Stimulated activated CD4-positive, alpha-beta T cell treated with anti-CD3 and anti-CD28 coated beads, Interleukin-2, amount 100 ng/mL, for 48 hours (primary cell): ENCODE results near the gene COL6A5.
"Not testable (repeated sequence)": the region's sequence is repeated elsewhere in the genome, so short reads cannot be mapped to it uniquely, and the experiment has no call there.

Source experiments
- DNase-seq, 2 donors: peaks; one replicate each; pipeline ENCODE4 v3.0.0-alpha.2; 2020

COL6A5 gene

DNA sequence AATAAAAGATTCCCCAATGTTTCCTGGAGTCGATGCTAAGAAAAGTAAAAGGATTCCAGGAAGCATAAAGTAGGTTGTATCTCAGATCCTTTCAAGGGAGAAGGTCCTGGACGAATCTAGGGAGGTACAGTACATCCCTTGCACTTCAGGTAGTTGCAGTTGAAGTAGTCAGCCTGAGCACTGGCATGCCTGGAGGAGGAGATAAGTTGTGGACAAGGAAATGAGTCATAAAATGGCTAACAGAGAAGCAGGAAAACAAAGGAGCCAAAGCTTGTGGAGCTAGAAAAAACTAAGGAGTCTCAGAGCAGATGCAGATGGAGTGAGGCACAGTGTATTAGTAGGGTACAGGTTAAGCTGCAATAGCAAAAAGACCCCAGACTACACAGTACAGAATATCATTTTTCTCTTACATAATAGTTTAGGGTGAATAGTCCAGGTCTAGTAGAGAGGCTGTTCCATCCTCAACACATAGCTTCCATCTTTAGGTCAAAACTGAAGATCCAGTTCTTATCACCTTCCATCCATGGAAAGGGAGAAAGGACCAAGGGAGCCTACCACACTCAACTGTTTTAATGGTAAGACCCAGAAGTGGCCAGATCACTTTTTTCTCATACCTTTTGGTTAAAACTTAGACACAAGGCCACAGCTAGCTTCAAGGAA is 41.3 kb downstream of the COL6A5 start:
- no peak for DNase-seq

DNA sequence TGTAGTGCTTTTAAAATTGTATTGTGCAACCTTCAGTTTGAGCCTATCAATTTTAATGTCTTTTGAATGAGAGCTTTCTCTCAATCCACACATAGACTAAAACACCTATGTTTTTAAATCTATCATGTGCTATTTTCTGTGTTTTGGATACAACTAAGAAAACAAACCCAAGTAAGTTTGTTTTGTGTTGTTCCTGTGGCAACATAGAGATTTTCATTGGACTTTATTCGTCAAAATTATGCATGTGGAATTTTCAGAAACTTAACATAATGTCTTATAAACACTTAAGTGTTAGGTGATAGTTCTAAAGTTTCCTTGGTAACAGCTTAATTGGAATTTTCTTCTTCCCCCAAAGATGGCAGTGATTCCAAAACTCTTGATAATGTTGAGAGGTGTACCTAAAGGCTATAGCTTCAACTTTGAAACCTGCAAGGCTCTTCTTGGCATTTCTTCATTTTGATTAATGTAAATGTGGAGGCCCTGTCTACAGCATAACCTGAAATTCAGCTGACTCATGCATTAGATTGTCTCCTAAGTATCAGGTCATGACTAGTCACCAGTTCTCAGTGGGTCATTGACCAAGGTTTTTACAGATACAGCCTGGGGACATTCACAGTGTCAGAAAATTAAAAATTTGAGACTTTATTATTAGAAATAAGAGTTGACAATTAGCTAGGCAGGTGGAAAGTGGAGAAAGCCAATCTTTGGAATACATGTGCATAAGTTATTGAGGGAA is 44.4 kb downstream of the COL6A5 start:
- no peak for DNase-seq

DNA sequence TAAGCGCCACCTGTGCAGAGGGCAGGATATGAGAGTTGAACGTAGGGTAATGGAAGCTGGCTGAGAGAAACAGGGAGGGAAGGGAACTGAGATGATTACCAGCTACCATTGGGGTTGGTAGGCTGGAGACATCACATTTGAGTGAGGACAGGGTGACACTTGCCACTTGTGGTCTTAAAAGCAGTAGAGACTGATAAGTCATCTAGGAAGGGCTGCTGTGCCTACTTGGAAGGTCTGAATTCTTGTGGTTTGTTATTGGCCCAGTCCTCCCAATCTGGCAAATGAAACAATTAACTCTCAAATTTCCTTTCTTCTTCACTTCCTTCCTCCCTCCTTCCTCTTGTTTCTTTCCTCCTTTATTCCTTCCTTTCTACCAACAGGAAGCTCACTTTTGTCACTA is 46.8 kb downstream of the COL6A5 start:
- no peak for DNase-seq

DNA sequence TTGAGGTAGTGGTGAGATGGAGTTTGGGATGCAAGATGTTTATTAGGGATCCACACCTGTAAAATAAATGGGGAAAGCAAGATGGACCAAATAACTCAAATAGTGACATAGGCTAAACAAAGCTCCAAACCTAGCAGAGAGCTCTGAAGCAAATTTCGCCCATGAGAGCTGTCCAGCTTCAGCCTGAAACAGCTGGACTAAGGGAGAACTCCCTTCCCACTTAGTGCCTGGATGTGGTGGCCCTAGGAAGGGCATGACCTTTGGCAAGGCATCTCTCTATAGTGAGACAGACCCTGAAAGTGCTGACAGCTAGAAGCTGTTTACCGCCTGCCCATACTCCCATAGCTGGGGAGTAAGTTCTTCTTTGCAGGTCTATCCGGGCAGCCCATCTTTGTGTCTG is 48.1 kb downstream of the COL6A5 start:
- no peak for DNase-seq

DNA sequence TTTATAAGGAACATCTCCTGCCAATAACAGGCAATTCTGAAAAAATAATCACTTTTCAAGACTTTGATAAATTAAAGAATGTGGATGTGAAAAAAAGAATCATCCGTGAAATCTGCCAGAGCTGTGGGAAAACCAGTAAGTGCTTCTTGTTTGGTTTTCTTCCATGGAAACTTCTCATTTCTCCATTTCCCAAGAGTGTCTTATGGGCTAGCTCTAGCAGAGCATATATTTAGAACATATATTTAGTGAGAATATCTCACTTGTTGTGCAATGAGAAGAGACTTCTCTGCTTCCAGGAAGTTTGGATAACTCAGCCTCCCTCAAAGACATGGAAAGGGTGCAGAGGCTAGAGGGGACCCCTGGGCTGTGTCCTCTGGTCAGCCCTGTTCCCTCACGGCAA is 49.9 kb downstream of the COL6A5 start:
- no peak for DNase-seq

DNA sequence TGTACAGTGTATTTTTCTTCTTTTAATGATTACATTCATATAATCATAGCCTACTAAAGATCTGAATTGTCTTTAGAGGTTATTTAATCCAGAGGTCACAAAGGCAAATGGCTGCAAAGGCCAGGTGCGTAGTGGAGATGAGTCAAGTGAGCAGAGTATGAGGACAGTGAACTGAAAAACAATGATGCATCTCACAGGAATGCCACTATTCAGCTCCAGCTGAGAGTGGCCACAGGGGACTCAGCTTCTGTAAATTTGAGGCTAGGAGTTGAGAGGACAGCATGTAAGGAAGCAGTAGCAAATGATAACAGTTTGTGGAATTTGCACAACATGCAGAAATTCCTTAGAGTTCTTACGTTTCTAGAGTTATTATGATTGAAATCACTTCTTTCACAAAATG is 50.4 kb downstream of the COL6A5 start:
- no peak for DNase-seq

DNA sequence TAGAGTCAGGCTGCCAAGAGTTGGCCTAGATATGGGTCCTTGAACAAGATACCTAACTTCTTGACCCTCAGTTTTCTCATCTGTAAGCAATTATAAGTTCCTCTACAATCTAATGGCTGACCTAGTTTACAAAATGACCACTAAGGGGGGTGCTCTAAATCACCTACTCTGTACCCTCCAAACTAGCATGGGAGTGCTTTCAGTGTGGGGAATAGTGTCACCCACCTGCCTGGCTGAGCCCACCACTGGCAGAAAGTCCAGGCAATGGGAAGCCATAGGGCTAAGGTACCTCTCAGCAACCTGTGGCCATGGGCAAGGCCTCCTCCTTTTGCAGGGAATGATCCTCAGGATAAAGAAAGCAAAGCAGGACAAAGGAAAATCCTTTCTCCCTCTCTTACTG is 58.9 kb downstream of the COL6A5 start:
- no peak for DNase-seq

DNA sequence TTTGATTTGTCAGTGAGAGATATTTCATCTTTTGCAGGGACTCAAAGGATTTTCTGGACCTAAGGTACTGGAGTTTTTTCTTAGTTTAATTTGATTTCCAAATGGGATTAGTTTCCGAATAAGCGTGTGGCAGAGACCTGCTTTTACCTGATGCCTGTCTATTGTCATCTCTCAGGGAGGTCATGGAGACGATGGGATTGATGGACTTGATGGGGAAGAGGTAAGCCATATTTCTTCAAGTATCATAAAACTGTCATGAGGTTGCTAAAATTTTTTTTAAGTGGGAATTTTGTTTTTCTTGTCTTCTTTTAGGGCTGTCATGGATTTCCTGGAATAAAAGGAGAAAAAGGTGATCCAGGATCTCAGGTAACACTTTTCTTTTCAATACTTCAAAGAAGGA is 60.5 kb downstream of the COL6A5 start:
- DNase-seq: no peak

DNA sequence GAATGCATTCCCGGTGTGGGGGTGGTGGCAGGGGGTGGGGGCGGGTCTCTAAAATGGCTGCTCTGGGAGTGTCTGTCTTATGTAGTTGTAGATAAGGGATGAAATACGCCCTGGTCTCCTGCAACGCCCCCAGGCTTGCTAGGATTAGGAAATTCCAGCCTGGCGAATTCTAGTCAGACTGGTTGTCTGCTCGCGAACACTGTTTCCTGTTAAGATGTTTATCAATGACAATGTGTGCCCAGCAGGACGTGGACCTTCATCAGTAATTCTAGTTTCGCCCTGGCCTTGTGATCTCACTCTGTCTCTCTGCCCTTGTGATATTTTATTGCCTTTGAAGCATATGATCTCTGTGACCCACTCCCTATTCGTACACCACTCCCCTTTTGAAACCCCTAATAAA is 62.8 kb downstream of the COL6A5 start:
- DNase-seq: not testable (repeated sequence)

DNA sequence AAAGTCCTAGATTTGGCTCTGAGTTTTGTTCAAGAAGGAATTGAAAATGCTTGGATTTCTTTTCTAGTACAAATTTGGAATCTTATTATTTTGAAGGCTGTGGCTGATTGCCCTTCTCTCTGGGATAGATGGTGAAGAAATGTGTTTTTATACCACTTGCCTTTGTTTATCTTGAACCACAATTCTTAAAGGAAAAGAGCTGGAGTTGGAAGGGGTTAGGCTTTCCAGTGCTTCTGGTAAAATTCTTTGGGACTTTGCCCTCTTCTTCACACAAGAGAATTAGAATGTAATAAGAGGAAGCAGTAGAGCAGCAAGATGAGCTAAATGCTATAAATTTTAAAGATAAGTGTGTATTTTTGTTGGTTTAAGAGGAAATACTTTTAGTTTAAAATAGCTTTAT is 65.8 kb downstream of the COL6A5 start:
- no peak for DNase-seq

DNA sequence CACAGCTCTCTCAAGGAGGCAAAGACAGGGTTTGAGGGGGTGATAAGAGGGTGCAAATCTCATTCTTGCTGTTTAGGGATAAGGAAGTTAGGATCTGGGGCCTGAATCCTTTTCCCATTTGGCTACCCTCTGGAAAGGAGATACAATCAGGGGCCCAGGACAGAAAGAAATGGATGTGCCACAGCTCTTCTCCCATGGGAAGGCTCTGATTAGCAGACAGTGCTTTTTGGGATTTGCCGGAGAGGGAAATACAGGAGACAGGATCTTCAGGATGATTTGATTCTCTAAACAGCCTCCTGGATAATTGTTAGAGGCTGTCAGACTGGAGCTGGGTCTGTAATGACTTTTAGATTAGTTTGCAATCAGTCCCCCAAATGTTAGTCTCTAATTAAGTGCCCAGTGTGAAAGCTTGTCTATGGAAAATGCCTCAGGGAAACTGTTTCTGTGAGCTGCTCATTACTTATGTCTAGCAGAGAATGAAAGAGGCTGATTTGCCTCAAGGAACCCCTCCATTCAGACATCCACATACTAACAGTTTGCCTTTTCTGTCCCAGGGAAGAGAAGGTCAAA is 67.6 kb downstream of the COL6A5 start:
- no peak for DNase-seq

DNA sequence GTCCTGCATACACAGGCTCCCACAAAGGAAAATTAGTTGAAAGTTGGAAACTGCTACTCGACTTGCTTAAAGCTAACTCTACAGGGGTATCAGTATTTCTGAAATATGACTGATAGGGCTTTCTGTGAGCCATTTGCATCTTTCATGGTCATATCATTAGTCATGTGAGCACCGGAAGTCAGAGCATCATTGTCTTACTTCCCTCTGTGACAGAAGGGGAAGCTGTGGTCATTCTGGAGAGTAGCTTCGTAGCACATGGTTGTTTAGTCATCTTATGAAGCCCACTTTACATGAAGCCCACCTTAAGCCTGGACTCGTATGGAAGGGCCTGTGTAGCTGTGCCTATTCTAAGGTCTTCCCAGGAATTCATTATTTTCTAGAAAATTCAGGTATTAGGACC is 69.0 kb downstream of the COL6A5 start:
- DNase-seq: no peak

DNA sequence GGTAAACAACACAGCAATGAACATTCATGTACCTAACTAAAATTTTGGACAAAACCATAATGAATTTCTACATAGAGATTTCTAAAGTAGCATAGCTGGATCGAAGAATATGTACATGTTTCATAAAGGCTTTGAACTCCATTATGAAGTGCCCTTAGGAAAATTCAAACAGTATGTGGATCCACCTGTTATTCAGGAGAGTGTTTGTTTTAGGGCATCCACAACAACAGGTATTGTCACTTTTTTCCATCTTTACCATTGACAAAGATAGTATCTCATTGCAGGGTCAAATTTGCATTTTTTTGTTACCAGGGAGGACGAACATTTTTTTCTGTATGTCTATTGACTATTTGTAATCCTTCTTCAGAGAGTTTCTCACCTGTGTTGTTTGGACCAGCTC is 75.0 kb downstream of the COL6A5 start:
- no peak for DNase-seq

DNA sequence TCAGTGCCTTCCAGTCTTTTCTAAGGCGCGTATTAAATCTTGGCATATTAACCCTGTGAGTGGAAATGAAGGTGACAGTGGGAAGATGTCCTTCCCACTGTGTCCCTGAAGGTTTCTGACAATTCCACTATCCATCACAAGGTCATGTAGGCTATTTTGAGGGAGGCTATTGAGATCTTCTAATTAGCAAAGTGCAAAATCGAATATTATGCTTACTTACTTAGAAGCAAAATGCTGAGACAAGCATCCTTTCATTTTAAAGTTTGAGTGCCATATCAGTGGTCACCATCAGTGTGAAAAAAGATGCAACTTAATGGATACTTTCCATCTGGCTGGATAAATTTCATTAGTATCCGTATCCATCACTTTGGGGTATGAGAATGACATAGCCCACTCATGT is 77.6 kb downstream of the COL6A5 start:
- DNase-seq: no peak

DNA sequence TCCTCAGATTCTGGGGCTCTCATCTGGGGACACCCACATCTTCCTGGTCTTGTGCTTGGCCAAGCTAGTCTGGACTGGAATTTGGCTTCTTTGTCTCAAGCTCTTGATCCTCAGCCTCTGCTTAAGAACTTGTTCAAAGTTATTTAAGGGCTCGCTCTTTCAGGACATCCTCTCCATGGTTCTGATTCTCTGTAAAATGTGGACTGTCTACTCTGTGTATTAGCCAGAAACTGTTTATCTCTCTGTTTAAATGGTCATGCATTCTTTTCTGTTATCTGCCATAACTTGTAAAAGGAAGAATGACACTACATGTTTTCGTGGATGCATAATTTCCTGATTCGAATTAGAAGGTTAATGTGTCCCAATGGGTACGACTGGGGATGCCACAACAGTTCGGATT is 79.4 kb downstream of the COL6A5 start:
- DNase-seq: no peak

DNA sequence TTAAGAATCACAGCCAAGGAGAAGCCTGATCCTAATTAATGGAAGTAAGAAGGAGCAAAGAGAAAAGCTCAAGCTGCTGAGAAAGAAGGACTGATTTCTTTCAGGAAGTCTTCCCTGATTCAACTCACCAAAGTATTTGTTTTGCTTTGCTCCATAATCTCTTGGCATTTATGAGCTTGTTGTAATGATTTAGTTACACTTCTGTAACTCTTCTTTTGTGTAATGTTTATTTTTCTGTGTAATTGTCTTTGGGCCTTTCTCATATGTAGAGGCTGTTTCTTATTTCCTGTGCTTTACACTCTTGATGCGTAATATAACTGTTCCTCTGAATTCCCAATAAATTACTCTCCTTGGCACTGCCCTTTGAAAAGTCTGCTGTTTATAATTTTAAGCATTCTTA is 80.0 kb downstream of the COL6A5 start:
- DNase-seq: no peak

DNA sequence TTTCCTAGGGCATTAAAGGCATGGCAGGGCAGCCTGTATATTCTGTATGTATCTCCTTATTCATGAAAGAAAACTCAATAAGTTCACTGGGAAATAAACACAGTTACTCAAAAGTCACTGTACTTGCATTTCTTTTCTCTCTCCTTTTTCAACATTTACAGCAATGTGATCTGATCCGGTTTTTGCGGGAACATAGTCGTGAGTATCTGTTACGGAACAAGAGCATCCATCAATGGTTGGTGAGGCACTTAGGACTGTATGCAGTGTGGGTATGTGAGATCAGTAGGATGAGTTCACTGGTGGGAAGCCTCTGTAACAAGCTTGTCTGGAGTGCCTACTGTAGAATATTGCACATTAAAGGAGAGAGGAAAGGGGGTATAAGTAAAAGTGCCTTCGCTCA is 80.7 kb downstream of the COL6A5 start:
- no peak for DNase-seq

DNA sequence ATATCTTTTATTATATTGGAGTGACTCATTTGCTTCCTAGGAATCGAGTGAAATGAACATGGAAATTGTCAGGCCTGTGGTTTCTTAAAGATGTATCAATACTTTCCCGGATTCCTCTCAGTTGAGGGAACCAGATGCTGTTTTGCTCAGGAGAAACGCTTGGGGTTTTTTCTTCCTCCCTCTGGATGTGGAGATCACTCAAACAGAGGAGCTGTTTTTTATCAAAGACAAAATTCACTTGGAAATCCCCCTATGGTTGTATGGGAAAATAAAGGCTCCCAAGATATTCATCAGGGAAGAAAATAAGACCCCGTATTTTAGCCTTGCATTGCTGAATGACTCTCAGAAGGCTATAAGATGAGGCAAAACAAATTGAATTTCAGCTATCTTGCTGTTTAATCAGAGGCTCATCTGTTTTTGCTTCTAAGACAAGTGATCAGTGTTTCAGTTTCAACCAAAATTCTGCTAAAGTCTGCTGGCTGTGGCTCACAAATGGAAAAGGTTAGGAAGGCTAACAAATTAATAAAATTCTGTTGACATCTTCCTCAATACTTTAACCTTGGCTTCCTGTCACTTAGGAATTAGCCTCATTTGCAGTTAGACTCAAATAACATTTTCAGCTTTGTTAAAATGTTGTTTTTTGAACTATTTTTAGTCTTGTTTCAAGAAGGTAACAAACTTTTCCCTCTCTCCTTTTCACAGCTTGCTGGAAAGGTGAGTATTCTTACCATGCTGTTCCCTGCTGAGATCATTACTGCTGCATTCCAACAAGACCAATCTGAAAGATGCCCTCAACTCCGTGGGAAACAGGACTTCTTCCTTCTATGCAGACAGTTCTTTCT is 83.6 kb downstream of the COL6A5 start:
- no peak for DNase-seq

DNA sequence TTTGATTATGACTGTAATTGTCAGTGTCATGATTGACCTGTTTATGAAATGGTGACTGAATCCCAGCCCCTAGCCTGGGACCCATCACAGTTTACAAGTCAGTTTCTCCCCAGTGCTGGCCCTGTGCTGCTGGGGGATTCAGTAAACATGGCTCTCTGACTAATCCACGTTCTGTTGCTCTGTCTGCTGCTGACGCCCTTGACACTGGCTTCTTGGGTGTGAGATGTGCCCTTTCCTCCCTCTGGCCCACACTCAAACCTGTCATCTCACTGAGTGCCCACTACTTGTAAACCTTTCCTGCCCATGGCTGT is 84.2 kb downstream of the COL6A5 start:
- no peak for DNase-seq

DNA sequence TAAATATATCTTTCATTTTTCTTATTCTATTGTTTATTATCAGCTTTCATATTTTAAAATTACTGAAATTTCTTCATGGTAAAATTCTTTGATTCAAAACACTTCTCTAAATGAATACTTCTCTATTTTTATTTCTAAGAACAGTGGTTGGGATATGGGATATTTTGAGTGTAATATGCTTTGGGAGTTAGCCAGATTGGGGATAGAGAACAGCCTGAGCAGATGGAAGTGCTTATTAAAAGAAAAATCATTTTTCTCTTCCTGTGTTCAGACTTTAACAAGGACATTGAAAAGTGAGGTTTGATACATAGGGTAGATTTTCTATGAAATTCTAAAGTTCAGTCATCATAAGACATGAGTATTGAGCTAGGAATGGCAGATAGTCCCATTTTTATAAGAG is 84.8 kb downstream of the COL6A5 start:
- no peak for DNase-seq

DNA sequence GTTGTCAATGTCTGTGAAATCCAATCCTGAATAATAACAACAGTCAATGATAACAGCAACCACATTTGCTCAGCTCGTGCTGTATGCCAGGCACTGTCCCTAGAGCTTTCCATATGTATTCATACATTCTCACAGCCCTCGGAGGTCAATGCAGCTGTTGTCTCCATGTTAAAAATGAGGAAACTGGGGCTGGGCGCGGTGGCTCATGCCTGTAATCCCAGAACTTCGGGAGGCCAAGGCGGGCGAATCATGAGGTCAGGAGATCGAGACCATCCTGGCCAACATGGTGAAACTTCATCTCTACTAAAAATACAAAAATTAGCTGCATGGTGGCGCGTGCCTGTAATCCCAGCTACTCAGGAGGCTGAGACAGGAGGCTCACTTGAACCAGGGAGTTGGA is 86.6 kb downstream of the COL6A5 start:
- not testable (repeated sequence) for DNase-seq

DNA sequence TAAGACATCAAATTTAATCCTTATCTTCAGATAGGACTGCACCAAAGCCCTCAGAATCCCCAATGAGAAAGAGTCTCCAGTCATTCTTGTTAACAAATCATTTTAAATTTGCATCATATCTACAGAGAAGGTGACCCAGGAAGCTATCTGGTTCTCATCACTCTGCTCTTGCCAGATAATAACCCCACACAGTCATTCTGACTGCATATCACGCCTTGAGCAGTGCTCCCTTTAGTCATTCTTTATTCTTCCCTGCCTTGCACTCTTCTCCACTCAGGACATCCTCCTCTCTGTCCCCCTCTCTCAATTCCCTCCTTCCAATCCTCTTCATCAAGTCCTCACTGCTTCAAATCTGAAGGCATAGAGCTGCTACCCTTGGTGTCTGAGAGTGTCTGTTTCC is 87.8 kb downstream of the COL6A5 start:
- DNase-seq: no peak

DNA sequence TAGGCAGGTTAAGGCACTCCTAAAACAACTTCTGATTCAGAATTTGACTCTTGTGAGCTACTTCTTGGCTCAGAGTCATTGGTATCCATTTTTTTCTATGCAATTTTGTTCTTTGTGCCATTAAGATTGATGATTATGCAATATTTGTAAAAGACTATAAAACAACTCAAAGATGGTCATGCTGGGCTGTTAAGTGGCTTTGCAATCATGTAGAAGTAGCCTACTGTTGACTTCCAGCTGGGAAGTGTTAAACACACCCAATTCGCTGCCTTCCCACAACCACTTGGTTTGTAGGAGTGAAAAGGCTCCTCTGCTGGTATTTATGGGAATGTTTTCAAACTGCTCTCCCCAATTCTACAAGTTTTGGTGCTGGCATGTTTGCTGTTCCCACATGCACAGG is 96.8 kb downstream of the COL6A5 start:
- no peak for DNase-seq

DNA sequence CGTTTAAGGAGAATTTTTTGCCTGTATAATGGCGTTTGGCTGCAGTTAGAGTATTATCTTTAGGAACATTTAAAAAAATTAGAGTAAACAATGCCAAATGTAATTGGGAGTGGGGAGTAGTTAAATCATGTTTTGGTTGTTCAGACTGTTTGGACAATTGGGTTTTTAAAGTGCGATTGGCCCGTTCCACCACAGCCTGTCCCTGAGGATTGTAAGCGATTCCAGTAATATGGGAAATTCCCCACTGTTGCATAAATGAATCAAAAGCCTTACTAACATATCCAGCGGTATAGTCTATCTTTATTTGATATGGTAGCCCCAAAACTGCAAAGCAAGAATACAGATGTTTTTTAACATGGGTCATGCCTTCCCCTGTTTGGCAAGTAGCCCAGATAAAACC is 101.4 kb downstream of the COL6A5 start:
- DNase-seq: not testable (repeated sequence)
